SHP77 treated with DMSO at 0.1 percent for 48 hours (cell line): ENCODE results near the gene MYOD1.

Source experiments
- DNase-seq: peaks from one replicate; lab custom pipeline; 2025; lab: John Stamatoyannopoulos, UW

The MYOD1 gene

DNA sequence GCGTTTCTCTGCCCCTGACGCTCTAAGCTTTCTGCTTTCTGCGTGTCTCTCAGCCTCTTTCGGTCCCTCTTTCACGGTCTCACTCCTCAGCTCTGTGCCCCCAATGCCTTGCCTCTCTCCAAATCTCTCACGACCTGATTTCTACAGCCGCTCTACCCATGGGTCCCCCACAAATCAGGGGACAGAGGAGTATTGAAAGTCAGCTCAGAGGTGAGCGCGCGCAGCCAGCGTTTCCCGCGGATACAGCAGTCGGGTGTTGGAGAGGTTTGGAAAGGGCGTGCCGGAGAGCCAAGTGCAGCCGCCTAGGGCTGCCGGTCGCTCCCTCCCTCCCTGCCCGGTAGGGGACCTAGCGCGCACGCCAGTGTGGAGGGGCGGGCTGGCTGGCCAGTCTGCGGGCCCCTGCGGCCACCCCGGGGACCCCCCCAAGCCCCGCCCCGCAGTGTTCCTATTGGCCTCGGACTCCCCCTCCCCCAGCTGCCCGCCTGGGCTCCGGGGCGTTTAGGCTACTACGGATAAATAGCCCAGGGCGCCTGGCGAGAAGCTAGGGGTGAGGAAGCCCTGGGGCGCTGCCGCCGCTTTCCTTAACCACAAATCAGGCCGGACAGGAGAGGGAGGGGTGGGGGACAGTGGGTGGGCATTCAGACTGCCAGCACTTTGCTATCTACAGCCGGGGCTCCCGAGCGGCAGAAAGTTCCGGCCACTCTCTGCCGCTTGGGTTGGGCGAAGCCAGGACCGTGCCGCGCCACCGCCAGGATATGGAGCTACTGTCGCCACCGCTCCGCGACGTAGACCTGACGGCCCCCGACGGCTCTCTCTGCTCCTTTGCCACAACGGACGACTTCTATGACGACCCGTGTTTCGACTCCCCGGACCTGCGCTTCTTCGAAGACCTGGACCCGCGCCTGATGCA lies at the start of gene MYOD1:
MYOD1 (plus strand) TSS at position 544 of the 910 bp plus-strand sequence; CDS start at position 756, 212 bp downstream.
- DNase-seq = no peak

DNA sequence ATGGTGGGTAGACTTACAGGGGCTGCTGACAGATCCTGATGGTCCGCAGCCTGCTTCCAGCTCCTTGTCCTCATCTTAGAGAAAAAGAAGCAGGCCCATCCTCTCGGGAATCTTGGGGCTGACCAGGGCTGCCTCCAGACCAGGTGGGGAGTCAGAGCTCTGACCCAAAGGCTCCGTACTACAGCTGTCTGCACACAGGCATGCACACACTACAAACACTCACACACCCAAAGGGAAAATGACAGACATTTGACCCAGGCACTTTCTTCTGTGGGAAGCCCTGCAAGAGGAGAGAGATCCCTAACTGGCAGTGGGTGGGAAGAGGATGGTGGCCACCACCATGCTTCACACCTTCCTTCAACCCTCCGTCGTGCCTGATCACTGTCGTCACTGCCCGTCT lies 46.9 kb upstream of the MYOD1 start:
- no peak for DNase-seq

GRCh38 chr11:17673951-17674350 lies 45.4 kb upstream of the MYOD1 start:
- no peak for DNase-seq

- DNase-seq = no peak
Measured at GRCh38 chr11:17682848-17683247, 36.5 kb upstream of the MYOD1 start.

GRCh38 chr11:17683377-17684161 lies 35.8 kb upstream of the MYOD1 start:
- no peak for DNase-seq

DNA sequence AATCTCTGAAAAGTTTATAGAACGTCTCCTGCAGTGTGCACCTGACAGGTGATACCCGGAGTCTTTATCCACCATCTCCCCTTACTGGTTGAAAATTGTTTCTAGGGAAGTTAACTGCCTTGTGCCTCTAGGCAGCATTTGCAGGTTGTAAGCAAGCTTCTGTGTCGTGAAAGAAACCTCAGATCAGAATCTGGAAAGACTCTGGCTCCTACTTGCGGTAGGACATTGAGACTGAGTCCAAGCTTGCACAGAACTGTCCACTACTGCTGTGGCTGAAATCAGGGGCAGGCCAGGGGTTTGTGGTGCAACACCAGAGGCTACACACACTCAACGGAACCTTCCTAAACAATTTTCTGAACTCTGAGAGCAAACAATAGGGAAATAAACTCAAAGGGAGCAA lies 34.8 kb upstream of the MYOD1 start:
- no peak for DNase-seq

DNA sequence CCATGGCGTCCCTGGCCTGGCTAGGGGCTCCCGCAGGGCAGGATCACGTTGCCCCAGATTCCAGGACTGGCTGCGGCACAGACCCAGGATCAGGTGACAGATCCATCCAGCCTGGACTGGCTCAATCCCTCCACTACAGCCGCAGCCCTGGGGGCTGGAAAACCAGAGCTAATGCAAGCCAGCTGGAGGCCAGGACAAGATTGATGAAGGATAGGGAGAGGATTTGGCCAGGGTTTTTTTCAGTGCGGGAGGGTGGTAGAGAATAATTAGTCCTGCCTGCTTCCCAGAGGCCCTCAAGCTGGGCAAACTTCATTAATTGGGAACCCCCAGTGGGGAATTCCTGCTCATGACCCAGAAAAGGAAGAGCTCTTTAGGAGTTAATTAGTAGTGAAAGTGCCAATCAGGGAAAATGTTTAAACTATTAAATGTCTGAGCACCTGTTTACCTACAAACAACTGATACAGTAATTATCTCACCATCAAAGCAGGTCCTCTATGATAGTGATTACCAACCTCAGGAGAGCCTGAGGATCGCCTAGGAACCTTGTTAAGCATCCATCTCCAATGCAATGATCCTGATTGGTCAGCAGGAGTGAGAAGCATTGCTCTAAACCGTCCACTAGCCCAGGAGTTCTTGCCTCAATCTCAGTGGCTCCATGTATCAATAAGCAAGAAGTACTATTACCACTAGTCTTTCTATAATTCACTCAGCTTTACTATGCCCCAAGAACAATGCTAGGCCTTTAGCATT lies 33.0 kb upstream of the MYOD1 start:
- DNase-seq = no peak

DNA sequence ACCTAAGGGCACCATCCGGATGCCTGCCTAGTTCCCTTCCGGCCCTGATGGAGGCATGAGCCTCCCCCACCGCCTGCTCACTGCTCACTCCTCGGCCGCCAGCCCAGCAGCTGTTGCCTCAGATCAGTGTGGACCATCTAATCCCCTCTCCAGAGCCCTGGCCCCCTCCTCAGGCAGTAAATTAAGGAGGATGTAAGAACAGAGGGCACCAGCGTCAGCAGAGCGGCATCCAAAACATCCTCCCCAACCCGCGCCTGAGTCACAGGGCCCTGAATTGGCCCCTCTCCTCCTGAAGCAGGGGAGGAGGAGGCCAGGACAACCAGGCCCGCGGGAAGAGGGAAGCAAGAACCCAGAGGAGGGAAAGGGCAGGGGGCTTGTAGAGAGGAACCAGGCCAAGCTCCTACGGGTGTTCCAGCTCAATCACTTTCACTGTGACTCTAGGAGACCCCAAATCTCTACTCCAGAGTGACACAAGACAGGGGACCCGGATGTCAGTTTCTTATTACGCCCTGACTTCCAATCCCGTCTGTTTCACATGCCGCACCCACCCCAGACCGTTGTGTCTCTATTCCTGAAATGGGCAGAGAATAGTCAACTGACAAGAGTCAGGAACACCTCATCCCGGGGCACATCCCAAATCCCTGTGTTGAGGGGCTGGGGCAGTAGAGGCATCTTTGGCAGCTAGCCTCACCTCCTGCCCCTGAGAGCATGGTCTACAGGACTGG lies 31.3 kb upstream of the MYOD1 start:
- no peak for DNase-seq

DNA sequence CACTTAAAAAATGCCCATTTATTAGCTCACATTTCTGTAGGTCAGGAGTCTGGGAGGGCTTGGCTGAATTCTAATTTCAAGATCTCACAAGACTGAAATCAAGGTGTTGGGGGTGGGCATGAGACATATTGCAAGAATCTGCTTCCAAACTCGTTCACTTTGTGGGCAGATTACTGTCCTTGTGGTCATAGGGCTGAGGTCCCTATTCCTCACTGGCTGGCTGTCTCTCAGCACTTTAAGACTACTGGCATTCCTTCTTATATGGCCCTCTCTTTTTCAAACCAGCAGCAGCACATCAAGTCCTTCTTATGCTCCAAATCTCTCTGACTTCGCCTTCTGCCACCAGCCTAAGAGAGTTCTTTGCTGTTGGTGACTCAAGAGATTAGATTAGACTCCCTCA lies 27.8 kb upstream of the MYOD1 start:
- DNase-seq = no peak

DNA sequence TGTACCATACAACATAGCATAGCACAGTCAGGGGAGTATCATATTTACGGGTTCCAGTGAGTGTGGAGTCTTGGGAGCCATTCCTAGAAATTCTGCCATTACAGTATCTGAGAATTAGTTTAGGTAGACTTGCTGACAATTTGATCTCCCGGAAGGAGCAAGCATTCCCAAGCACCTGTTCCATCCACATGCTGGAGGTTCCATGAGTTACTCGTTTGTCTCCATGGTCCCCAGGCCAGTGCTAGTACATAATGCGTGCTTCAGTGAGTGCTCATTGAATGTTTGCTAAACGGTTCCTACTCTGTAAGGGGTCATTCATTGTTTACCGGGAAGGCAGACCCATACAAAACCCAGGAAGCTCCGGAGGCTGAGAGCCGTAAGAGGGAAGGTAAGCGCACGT lies 27.4 kb upstream of the MYOD1 start:
- no peak for DNase-seq

DNA sequence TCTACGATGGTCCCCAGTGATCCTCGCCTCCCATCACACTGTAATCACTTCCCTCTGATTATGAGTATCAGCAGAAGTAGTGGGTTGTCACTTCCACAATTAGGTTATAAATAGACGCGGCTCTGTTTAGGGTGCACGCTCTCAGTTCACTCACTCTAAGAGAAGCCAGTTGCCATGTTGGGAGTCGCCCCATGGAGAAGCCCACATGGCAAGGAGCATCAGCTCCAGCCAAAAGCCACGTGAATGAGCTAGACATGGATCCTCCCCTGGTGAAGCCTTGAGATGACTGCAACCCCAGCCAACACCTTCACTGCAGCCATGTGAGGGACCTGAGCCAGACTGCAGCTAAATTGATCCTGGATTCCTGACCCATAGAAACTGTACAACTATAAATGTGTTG lies 26.4 kb upstream of the MYOD1 start:
- DNase-seq = no peak

DNA sequence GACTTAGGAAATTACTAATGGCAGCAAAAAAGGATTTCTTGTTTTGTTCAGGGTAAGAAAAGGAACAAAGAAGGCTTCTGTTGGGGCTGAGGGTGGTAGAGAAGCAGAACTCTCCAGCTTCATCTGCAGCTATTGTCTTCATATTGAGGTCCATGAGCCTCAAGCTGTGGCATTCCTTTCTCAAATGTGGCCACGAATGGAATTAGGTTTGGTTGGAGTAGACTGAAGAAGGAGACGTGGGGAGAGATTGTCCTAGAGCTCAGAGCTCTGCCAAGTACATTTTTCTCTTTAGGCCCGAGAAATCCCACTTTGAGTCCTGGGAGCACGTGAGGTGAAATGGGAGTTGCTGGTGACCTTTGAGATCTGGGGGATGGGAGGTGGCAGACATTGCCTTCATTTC lies 25.8 kb upstream of the MYOD1 start:
- DNase-seq = no peak

GRCh38 chr11:17694494-17695110 lies 24.8 kb upstream of the MYOD1 start:
- DNase-seq = no peak

- DNase-seq = no peak
Measured at GRCh38 chr11:17695454-17696441, 23.6 kb upstream of the MYOD1 start.

DNA sequence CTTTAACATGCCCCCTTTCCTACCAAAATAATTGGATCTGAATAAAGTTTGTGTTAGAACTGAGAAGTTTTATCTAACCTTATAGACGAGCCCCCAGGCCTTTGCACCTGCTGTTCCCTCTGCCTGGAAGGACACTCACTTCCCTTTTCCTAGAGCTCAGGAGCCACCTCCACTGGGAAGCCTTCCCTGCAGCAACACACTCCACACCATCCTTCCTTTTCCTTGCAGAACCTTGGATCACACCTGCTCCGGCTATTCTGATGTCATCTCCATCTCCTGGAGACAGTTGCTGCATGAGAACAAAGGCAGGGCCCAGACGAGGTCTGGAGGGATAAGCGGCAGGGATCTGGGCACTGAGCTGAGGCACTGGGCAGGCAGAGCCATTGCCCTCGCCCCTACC lies 22.6 kb upstream of the MYOD1 start:
- DNase-seq = no peak

GRCh38 chr11:17697175-17697949 lies 22.0 kb upstream of the MYOD1 start:
- DNase-seq = no peak

DNA sequence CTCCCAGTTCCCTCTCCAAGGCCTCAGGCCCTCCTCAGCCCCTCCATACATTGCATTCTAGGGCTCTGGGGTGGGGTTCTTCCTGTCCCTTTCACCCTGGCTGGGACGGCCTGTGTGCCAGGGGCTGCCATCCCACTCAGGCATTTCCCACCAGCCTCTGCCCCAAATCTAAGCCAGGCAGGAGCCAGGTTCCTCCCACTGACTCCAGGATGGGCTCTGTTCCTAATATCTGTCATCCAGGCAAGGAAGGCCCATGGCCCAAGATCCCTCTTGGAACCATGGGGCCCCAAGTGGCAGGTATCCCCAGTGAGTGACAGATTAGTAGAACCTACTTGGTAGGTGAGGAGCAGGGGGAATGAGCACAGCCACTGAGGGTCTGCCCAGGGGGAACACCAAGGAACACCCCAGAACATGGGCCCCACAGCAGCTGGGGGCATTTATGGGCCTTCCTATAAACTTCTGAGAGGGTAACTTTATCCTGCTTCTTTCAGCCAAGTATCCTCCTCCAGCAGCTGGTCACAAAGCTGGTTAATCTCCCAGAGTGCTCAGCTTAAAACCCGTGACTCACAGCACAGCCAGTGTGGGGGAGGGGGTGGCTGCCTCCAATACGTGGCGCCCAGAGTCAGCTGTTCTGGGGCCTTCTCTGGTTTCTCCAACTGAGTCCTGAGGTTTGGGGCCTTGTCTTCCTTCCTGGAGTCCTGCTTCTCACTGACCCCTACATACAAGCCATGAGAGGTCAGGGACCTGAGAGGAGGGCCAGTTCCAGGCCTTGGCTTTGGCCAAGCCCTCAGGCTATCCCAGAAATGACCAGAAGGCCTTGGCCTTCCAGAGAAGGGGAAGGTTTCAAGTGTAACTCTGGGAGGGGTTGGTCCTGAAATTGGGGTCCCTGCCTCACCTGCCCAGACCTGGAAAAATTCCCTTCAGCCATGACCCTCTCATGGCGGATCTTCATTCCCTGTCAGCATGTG lies 19.9 kb upstream of the MYOD1 start:
- DNase-seq = no peak

DNA sequence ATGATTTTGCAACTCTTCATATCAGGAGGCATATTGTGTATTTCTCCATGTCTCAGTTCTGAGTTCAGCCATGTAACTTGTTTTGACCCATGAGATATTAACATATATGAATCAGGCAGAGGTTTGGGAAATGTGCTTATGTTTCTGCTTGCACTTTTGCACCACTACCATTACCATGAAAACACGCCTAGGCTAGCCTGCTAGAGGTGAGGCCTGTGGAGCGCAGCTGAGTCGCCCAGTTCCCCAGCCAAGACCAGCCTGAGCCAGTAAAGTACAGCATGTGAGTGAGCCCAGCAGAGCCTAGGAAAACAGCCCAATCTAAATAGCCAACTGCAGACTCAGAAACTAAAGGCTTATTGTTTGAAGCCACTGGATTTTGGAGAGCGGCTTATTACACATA lies 18.4 kb upstream of the MYOD1 start:
- no peak for DNase-seq
